Dedifferentiated amniotic fluid mesenchymal stem cell (primary cell): ENCODE results near the gene S100A13.
A peak's percentile ranks its signal among the peaks of the same experiment; 100 is the strongest.
"Not testable (repeated sequence)": the region's sequence is repeated elsewhere in the genome, so short reads cannot be mapped to it uniquely, and the experiment has no call there.

Experiments
- DNase-seq: peaks from one replicate; pipeline ENCODE4 v3.0.0-alpha.2; 2016; ENCODE audit errors: extremely low spot score

The S100A13 gene

DNA sequence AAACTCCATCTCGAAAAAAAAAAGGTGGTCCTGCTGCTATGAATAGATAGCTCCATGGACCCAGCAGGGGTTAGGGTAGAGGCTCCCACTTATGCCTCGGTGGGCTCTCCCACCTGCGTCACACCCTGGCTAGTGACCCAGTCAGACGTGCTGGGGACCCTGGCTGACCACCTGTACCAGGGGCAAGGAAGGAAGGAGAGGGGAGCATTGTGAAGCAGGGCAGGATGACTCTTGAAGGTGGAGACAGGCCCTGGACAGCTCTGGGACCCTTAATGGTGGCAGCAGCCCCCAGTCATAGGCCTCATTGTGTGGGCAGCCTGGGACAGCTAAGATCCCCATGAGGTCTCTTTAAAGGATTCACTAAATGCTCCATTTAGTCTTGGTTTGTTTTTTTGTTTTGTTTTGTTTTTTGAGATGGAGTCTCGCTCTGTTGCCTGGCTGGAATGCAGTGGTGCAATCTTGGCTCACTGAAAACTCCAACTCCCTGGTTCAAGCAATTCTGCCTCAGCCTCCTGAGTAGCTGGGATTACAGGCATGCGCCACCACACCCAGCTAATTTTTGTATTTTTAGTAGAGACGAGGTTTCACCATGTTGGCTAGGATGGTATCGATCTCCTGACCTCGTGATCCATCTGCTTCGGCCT, 20.8 kb upstream of the S100A13 start:
- peak; percentile 24 for DNase-seq

DNA sequence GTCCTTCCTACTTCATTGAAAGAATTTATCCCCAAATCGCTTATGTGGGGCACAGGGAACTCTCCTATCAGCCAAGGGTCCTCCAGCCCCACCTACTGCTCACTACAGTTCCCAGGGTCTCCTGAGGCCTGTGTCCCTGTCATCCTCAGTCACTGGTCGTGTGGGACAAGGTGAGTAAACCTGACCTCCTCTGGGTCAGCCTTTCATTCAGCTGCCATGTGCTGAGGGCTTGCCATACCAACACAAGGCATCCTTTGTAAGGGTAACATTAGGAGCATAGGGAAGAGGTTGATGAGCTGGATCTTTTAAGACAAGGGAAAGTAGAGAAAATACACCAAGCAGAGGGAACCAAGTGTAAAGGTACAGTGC, 20.0 kb upstream of the S100A13 start:
- DNase-seq, result no peak

DNA sequence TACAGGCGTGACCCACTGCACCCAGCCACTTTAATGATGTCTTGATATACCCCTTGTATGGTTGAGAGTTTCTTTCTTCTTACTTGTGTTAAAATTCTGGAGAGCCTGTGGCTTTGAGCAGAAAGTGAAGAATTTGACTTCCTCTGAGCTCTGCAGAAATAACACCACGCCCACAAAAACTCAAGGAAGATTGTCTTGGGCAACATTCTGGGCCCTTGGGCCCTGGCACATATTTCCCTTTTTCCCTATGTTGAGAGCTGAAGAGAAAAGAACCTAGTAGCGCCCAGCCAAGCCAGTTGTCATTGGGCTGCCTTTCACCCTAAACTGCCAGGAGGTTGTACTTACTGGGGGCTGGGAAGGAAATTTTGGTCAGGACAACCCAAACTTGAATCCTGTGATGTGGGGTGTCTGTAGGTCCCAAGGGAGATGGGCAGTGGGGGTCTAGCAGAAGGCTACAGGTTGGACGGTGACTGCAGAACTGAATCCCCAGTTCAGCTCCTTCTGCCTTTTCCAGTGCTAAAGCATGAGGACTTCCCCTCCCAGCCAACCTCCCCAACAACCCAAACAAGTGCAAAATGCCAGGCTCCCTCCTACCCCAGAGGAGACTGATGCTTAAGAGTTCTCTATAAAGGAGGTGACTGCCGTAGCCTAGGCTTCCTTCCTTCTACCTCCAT, 19.5 kb upstream of the S100A13 start:
- no peak for DNase-seq

DNA sequence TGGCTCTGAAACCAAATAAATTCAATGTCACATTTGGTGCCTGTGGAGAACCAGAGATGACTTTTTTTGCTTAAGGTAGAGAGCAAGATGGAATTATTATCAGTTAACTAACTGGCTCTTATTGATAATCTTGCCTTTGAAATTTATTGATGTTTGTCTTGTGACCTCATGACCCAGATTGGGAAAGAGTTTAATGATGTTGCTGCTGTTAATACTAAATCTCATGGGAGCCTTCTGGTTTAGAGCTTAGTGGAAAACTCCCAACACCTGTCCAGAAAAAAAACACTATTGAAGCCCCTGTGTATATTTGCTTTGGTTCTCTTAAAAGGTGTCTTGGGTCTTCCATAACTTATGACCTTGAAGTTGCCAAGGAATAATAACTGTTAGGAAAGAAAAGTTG, 16.5 kb upstream of the S100A13 start:
- no peak for DNase-seq

DNA sequence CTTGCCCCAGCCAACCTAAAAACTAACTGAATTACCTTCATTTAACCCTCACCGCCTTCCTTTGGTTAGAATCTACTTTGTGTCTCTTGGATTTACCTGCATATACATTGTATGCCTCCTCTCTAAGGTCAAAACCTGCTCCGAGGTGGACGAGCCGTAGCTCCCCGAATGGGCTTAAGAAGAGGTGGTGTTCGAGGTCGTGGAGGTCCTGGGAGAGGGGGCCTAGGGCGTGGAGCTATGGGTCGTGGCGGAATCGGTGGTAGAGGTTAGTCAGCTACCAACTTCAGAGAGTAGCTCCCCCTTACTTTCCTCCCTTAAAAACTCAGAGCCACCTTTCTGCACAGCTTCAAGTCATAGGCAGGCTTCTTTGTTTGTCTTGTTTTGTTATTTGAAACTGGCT, 15.8 kb upstream of the S100A13 start:
- DNase-seq, result no peak

DNA sequence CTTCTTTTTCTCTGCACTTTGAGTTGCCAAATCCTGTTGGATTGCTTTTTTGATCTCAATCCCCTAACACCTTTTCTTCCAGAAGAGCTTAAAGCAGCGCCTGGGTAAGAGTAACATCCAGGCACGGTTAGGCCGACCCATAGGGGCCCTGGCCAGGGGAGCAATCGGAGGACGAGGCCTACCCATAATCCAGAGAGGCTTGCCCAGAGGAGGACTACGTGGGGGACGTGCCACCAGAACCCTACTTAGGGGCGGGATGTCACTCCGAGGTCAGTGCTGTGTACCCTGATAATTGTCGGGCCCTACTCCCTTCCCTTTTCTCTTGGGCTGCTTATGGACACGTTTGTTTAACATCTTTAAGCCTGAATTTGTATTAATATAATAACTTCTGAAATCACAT, 14.9 kb upstream of the S100A13 start:
- DNase-seq, result no peak

DNA sequence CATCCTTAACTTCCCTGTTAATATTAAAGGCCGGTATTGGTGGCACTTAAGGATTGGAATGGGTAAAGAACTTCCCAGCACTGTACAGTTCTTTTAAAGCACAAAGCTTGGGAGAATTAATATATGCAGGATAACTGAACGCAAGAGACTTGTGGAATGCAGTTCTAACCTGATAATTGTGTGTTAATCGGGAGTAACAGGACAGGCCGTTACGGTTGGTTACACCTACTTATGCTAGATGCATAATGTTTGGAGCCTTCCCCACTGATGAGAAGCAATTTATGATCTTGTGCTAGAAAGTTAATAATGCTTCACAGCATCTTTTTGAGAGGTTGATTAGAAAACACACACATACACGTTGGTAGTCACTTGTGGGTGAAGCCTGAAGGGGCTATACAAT, 13.6 kb upstream of the S100A13 start:
- DNase-seq, result no peak

DNA sequence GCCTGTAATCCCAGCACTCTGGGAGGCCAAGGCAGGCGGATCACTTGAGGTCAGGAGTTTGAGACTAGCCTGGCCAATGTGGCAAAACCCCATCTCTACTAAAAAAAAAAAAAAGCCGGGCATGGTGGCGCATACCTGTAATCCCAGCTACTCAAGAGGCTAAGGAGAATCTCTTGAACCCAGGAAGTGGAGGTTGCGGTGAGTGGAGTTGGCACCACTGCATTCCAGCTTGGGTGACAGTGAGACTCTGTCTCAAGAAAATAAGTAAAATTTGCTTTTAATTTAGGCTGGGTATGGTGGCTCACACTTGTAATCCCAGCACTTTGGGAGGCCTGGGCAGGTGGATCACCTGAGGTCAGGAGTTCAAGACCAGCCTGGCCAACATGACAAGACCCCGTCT, 12.9 kb upstream of the S100A13 start:
- not testable (repeated sequence) for DNase-seq

DNA sequence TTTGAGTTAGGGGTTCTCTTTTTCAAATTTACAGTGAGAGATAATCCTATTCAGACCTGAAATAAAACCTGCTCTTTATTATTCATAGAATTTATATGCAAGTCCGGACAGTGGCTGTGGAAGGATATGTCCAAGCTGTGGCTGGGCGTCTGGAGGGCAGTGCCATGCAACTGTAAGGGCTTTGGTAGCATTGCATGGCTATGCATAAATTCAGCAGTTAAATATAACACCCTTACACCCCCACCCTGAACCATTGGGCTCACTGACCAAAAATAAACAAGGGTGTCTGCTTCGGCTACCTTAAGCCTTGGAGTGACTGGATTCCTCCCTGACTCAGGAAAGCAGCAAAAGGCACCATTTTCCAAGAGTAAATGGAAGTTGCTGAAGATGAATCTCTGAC, 12.0 kb upstream of the S100A13 start:
- DNase-seq, result no peak

DNA sequence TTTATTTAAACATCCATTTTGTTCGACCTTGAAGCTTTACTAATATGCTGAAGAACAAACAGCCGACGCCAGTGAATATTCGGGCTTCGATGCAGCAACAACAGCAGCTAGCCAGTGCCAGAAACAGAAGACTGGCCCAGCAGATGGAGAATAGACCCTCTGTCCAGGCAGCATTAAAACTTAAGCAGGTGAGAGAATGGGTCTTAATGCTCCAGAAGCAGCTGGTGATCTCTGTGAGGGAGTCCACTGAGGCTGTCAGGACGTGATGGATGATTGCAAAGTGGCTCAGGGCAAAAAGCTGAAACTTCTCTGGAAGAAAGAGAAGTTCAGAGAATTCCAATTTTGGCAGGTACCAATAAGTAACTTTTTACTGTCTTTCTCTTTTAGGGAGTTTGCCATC, 11.0 kb upstream of the S100A13 start:
- DNase-seq, result no peak

DNA sequence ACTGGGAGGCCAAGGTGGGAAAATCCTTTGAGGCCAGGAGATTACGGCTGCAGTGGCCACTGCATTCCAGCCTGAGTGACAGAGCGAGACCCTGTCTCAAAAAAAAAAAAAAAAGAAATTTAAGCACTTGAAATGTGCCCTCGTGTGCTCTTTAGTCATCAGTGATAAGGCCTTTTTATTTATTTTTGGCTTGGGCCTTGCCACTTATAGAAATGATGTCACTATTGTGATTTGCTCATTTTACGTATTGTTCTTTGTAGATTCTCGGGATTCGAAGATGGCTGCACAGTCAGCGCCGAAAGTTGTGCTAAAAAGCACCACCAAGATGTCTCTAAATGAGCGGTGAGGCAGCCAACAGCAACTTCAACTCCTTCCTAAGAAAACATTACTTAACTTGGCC, 9.0 kb upstream of the S100A13 start:
- DNase-seq, result no peak

DNA sequence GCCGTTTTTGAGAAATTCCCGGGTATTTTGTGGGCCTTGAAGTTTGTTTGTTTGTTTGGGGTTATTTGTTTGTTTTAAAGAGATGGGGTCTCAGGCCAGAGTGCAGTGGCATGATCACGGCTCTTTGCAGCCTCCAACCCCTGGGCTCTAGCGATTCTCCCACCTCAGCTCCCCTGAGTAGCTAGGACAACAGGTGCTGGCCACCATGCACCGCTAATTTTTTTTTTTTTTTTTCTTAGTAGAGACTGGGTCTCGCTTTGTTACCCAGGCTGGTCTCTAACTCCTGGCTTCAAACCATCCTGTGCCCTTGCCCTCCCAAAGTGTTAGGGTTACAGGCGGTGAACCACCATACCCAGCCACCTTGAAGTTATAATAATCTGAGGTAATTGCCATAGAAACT, 8.6 kb upstream of the S100A13 start:
- no peak for DNase-seq

DNA sequence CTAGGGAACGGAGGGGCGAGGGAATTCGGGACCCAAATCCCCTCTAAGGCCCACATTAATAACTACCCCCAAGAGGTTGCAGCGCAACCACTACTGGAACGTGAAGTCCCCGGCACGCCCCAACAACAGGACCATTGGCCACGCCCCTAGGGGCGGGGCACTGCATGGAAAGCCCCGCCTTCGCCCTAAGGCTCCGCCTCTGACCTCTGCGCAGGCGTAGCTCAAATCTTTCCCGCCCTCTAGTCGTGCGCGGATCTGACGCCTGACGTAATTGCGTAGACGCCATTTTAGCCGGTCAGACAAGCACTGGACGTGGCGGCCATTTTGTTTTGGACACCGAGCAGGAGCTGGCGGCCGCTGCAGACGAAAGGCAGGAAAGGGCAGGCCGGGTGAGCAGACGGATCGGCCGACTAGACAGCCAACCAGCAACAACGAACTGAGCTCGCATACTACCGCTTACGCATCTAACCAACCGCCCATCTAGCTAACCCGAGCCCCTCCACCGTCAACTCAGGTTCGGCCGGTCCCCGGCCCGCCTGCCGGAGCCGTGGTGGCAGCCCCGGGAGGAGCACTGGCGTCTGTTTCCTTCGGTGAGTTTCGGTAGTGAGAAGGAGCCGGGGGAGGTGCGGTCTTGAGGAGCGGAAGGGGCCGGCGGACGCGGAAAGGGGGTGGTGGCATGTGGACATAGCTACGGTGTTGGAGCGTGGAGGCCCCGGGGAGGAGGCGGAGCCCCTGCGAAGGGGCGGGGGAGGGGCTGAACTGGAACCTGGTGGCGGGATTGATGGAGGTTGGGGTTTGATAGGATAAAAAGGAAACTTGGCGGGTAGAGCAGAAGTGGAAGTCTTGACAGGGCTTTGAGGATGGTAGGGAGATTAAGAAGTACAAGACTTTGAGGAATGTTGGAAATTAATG, 6.7 kb upstream of the S100A13 start, which contains the start of gene CHTOP:
Gene CHTOP, plus strand, starts transcription at position 313 of the 912 bp plus-strand sequence. CDS start 2,523 bp downstream, outside the sequence.
- peak; percentile 99 for DNase-seq

DNA sequence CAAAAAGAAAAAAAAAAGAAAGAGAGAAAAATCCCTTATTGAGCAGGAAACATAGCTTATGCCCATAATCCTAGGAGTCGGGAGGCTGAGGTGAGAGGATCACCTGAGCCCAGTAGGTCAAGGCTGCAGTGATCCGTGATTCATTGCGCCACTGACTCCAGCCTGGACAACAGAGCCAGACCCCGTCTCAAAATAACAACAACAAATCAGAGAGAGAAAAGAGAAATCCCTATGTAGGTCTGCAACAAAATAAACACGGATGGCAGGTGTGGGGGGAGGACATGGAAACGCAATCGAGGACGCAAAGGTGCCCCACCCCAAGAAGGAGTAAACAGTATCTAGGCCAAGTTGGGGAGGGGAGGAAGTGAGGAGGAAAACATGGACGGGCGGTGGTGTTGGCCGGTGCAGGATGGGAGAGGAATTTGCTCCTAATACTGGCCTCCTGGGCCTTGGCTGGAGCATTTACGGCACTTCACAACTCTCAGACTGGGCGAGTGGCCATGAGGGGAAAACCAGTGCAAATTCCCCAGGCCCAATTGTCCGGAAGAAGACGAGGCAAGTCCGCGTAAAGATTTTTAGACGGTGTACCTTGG, 6.0 kb upstream of the S100A13 start:
- no peak for DNase-seq

DNA sequence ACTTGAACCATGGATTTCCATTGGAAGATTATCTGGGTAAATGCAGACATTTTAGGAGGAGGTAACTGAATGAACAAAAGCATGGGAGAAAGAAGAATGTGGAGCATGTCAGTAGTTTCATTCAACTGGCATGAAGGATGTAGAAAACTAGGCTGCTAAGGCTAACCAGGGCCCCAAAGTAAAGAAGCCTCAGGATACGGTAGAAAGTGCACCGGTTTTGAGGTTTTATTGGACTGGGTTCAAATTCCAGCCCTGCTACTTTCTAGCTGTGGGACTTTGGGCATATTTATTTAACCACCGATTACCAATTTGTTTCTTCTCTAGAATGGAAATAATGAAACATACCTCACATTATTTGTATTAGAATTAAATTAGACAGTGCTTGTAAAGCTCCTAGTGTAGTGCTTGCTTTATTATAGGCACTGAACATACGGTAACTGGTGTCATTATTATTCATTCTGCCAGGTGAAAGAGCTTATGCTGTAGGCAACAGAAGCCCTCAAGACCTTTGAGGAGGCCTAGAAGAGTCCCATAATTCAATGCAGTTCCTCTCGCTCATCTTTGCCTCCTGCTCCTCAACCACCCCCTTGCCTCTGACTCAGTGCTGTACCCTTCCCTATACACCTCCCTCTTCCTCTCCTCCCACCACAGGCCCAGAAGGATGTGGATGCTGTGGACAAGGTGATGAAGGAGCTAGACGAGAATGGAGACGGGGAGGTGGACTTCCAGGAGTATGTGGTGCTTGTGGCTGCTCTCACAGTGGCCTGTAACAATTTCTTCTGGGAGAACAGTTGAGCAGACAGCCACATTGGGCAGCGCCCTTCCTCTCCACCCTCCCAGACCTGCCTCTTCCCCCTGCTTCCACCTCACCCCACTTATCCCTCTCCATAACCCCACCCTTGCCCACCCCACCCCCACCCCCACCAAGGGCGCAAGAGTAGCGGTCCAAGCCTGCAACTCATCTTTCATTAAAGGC, 4.0 kb upstream of the S100A13 start:
- DNase-seq, result no peak

DNA sequence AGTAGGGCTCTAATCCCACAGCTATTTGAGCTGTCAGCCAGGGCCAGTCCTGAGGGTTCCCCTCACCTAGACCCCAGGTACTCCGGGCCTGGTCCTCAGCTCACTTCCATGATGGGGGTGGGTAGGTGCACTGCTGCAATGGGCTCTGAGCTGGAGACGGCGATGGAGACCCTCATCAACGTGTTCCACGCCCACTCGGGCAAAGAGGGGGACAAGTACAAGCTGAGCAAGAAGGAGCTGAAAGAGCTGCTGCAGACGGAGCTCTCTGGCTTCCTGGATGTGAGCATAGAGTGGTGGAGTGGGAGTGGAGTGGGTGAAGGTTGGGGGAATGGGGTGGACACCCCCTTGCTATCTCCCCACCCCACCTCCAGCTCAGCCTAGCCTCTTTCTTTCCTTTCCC, 3.1 kb upstream of the S100A13 start:
- DNase-seq, result no peak

DNA sequence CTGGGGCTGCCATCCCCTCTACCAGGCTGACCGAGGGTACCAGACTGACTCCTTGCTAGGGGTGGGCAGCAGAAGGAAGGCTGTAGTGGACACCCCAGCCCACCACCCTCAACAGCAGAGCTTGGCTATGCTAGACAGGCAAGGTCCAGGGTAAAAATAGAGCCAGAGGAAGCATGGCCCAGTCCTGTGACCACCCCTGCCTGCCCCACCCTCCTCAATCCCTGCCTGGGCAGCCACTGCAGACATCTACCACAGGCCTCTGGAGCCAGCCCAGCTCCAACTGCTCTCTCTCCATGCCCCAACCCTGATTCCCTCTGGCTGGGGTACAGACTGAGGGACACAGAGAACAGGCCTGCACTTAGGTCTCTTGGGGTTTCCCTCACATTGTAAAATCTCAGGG, 2.7 kb upstream of the S100A13 start:
- DNase-seq, result peak; percentile 34

DNA sequence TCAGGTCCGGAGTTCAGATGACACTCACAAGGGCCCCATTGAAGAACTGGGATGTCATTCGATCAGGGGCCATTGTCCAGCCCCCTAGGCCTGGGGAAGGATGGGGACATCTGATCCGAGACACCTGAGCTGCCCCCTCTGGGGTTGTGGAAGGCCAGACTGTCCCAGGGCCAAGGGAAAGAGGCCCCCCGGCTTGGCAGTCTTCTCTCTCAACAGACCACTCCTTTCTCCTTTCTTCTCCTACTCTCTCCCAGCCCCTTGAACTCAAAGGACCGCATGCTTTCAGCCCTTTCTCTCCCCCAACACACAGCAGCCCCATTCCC, 2.0 kb upstream of the S100A13 start:
- no peak for DNase-seq

DNA sequence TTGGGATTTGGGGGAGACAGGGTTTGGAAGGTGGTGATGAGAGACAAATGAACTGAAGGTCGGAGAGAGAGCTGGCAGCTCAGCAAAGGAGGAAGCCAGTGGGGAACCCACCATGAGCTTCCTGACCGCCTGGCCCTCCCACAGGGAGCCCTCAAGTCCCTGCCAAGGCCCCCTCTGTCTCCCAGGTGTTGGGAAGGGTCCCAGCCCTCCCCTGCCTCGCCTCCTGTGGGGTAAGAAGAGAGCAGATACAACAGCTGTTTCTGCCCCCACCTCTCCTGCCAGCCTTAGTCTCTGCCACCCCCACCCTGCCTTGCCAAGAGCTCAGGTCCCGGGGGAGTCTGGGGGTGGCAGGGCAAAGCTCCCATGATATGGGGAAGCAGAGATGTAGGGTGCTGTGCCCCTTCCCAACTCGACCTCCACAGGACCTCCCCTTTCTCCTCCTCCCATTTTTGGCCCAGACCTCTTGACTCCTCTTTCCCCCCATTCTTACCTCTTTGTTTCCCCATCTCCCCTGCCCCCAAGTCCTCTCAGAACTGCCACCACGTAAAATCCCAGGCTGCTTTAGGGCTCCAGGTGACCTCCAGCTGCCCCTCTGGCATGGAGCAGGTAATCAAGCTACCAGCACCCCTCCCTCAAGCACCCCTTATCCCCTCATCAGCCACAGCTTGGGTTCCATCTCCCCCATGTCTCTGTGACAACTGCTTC, 1.5 kb upstream of the S100A13 start:
- DNase-seq, result no peak

DNA sequence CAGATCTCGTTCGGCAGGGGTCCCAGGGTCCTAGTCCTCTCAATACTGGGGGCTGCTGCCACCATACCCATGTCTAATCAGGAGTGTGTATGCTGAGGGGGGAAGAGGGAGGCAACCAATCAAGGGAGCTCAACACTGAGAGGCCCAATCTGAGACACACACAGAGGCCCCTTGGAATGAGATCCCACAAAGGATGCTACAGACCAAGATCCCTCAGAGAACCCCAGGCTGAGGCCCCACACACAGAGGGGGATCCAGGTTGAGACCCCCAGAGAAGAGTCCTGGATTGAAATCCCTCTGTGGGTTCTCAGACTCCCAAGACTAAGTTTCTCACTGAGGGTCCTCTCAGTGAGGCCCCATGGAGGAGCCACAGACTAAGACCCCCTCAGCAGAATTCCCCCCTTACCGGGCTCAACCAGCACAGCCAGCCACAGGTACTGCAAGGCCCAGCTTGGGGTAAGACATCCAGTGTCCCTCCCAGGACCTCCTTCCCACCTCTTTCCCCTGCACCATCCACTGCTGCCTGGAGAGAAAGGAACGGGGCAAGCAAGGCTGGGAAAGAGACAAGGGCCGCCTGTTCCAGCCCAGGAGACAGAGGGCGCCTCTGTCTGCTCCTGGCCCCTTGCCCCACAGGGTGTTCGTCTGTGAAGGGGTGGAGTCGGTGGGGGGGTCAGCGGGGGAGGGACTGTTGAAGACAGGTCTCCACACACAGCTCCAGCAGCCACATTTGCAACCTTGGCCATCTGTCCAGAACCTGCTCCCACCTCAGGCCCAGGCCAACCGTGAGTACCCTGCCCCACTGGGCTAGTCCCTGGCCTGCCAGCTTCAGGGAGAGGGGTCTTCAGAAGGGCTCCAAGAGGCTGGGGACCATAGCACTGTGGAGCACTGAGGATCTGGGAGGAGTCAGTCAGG, 666 bp upstream of the S100A13 start, which contains the start of gene S100A1:
Gene S100A1, plus strand, starts transcription at position 720 of the 912 bp plus-strand sequence. CDS start 2,088 bp downstream, outside the sequence.
- no peak for DNase-seq
